ENCODE data around the gene GABARAP. TPM values are rescaled to one million over a fixed set of nuclear protein-coding genes. Genes with fewer than 3 reads are reported as not detected.

Gene GABARAP
- total RNA-seq, 1 experiment from 2014 or later: 188 TPM

DNA sequence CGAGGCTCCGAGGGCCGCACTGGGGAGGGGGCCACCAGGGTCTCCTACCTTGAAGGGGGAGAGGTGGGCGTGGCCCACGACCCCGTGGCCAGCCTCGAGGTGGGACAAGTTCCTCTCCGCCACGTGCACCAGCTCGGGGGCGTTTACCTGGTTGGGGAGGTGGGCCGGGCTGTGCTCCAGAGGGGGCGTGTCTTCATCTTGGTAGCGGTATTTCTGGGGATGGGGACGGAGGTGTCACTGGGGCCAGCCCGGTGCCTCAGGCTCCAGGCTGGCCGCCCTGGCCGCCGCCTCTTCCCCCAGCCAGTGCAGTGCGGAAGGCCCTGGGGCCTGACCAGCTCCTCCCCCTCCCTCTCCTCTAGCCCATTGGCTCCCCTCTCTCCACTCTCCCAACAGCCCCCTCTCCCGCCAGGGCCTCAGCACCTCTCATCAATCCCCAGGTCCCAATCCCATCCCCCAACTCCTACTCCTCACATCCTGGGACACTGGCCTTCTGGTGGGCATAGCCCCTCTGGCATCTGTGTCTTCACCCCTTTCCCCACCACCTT, 34.1 kb downstream of the GABARAP start:
- intact Hi-C loops (cut with micrococcal nuclease; ENCODE audit: unreplicated experiment): no loop called here
- no peaks in the 10 kb centered on the region for H3K9me3 Mint-ChIP-seq (ENCODE audit: low read depth, unreplicated experiment)
- TF ChIP-seq, protein P1, sequence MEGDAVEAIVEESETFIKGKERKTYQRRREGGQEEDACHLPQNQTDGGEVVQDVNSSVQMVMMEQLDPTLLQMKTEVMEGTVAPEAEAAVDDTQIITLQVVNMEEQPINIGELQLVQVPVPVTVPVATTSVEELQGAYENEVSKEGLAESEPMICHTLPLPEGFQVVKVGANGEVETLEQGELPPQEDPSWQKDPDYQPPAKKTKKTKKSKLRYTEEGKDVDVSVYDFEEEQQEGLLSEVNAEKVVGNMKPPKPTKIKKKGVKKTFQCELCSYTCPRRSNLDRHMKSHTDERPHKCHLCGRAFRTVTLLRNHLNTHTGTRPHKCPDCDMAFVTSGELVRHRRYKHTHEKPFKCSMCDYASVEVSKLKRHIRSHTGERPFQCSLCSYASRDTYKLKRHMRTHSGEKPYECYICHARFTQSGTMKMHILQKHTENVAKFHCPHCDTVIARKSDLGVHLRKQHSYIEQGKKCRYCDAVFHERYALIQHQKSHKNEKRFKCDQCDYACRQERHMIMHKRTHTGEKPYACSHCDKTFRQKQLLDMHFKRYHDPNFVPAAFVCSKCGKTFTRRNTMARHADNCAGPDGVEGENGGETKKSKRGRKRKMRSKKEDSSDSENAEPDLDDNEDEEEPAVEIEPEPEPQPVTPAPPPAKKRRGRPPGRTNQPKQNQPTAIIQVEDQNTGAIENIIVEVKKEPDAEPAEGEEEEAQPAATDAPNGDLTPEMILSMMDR (IDR thresholded peaks at IDR 0.05; ENCODE audit: unreplicated experiment): no peak
- DNase-seq: no peak
- peaks cover 98% of the 10 kb centered on the region for H3K27me3 Mint-ChIP-seq (ENCODE audit: unreplicated experiment)
- H3K4me3 Mint-ChIP-seq (ENCODE audit: low read depth, unreplicated experiment): no peak overlapping the region
- peaks cover 8% of the 10 kb centered on the region for H3K4me1 Mint-ChIP-seq (ENCODE audit: low read depth, unreplicated experiment)
- no peak overlapping the region for H3K27ac Mint-ChIP-seq (ENCODE audit: unreplicated experiment)
- CTCF ChIA-PET: no interaction called here
- H3K36me3 Mint-ChIP-seq (ENCODE audit: insufficient read depth, unreplicated experiment): no peaks in the 10 kb centered on the region
- no TSS peak for BruUV-seq (replicated peaks)

DNA sequence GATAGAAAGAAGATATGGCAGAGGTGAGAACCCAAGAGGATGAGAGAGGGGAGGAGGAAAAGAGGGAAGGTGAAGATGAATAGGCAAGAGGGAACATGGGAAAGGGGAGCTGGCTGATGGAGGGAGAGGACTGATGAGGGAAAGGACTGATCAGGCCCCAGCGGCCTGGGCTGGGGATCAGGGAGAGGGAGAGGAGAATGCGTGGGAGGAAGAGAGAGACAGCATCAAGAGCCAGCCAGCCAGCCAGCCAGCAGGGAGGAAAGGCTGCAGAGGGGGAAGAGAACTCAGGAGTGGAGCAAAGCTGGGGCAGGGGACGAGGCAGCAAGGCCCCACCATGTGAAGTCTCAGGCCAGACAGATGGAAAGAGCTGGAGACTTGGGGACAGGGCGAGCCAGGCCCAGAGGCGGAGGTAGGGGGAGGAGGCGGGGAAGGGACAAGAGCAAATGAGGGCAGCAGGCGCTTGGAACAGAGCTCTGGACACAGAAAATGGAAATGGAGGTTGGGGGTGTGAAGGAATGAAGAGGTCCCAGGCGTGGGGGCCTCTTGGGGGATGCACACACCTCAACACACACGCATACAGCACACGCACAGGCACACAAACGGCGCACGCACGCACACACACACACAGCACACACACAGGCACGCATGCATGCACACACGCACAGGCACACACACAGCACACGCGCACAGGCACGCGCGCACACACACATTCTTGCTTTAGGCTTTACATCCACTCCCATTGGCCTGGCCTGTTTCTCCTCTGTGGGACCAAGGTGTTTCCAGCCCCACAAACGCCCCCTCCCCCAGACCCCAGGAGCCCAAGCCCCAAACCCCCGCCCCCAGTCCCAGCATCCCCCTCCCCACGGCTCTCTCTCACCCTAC, 34.9 kb downstream of the GABARAP start:
- Mint-ChIP-seq H3K27me3 (ENCODE audit: unreplicated experiment) (peaks cover 91% of the 10 kb centered on the region), H3K9me3 (ENCODE audit: low read depth, unreplicated experiment) (no peaks in the 10 kb centered on the region), H3K4me1 (ENCODE audit: low read depth, unreplicated experiment) (peaks cover 8% of the 10 kb centered on the region), H3K27ac (ENCODE audit: unreplicated experiment) (no peak overlapping the region), H3K36me3 (ENCODE audit: insufficient read depth, unreplicated experiment) (no peaks in the 10 kb centered on the region), H3K4me3 (ENCODE audit: low read depth, unreplicated experiment) (no peak overlapping the region)
- BruUV-seq (replicated peaks): no TSS peak
- intact Hi-C loops (cut with micrococcal nuclease; ENCODE audit: unreplicated experiment): no loop called here
- CTCF ChIA-PET: no interaction called here
- TF ChIP-seq, protein P1 (IDR thresholded peaks at IDR 0.05; ENCODE audit: unreplicated experiment): no peak
- no peak for DNase-seq

DNA sequence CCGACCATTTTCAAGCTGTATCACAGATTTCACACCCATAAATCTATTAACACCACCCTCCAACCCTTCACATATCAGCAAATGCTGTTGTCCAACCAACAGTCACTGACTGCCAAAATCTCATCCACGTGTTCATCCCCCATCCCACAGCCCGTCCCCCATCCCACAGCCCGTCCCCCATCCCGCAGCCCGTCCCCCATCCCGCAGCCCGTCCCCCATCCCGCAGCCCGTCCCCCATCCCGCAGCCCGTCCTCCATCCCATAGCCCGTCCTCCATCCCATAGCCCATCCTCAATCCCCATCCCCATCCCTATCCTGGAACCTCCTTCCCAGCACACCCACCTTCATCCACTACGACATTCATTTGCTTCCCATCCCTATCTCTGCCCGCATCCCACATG, 36.7 kb downstream of the GABARAP start:
- H3K4me1 Mint-ChIP-seq (ENCODE audit: low read depth, unreplicated experiment): peaks cover 8% of the 10 kb centered on the region
- H3K27me3 Mint-ChIP-seq (ENCODE audit: unreplicated experiment): peaks cover 73% of the 10 kb centered on the region

DNA sequence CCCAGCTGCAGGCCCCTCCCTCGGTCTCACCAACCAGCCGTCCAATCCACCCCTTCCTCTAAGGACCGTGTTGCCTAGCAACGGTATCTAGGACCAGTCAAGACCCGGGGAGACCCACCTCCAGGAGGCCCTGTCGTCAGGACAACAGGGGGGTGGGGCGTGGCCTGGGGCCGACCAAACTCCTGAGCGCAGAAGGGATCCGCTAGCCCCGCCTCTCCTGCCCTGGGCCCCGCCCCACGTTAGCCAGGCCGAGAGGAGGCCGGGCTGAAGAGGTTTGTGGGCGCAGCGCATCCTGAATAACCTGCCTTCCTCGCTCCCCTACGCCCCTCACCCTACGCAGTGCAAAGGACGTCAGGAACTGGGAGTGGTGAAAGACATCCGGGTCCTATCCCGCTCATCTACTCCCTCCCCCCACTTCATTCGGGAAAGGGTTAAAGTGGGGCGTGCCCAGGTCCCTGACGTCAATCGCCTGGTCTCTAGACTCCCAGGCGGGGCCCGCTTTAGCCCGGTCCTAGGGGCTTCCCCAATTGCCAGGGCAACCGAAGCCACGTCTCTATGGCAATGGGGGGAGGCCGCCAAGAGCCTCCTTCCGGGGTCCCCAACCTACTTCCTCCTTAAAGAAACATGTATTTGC, 37.3 kb downstream of the GABARAP start:
- H3K4me1 Mint-ChIP-seq (ENCODE audit: low read depth, unreplicated experiment): peaks cover 8% of the 10 kb centered on the region
- peak overlapping the region; percentile 58 for H3K4me3 Mint-ChIP-seq (ENCODE audit: low read depth, unreplicated experiment)
- intact Hi-C loops (cut with micrococcal nuclease; ENCODE audit: unreplicated experiment): no loop called here
- DNase-seq: peak; percentile 72
- no peaks in the 10 kb centered on the region for H3K9me3 Mint-ChIP-seq (ENCODE audit: low read depth, unreplicated experiment)
- TF ChIP-seq, protein P1 (IDR thresholded peaks at IDR 0.05; ENCODE audit: unreplicated experiment): no peak
- H3K27me3 Mint-ChIP-seq (ENCODE audit: unreplicated experiment): peaks cover 66% of the 10 kb centered on the region
- peak overlapping the region; percentile 53 for H3K27ac Mint-ChIP-seq (ENCODE audit: unreplicated experiment)
- H3K36me3 Mint-ChIP-seq (ENCODE audit: insufficient read depth, unreplicated experiment): no peaks in the 10 kb centered on the region
- BruUV-seq (replicated peaks): no TSS peak
- CTCF ChIA-PET: no interaction called here

More for the DNA sequence above, 36.7 kb downstream of the GABARAP start:
- Mint-ChIP-seq H3K4me3 (ENCODE audit: low read depth, unreplicated experiment) (peak overlapping the region; percentile 58), H3K9me3 (ENCODE audit: low read depth, unreplicated experiment) (no peaks in the 10 kb centered on the region), H3K36me3 (ENCODE audit: insufficient read depth, unreplicated experiment) (no peaks in the 10 kb centered on the region), H3K27ac (ENCODE audit: unreplicated experiment) (peak overlapping the region; percentile 53)
- DNase-seq: no peak
- TF ChIP-seq, protein P1 (IDR thresholded peaks at IDR 0.05; ENCODE audit: unreplicated experiment): no peak
- intact Hi-C loops (cut with micrococcal nuclease; ENCODE audit: unreplicated experiment): no loop called here
- no TSS peak for BruUV-seq (replicated peaks)
- CTCF ChIA-PET: no interaction called here

All from Calu3 (cell line).